ENCODE measurements around the gene LARP1B.

DNA sequence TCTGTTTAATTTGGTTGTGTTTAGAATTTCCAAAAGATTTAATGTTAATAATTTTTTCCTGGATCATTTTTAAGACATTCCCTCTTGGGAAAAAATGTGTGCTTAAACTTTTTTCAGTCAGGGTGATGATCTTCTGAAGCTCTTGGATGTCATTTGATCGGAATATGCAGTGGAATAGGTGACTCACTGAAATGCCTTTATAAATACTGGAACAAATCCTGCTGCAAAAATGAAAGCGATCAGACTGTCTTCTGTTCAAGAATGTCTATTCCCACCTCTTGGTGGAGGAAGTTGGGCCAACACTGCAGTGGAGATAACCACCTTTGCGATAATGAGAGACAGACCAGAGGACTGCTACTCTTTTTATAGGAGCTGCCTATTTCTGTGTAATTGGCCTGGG, 46.7 kb downstream of the LARP1B start:
- TF ChIP-seq, protein P1, sequence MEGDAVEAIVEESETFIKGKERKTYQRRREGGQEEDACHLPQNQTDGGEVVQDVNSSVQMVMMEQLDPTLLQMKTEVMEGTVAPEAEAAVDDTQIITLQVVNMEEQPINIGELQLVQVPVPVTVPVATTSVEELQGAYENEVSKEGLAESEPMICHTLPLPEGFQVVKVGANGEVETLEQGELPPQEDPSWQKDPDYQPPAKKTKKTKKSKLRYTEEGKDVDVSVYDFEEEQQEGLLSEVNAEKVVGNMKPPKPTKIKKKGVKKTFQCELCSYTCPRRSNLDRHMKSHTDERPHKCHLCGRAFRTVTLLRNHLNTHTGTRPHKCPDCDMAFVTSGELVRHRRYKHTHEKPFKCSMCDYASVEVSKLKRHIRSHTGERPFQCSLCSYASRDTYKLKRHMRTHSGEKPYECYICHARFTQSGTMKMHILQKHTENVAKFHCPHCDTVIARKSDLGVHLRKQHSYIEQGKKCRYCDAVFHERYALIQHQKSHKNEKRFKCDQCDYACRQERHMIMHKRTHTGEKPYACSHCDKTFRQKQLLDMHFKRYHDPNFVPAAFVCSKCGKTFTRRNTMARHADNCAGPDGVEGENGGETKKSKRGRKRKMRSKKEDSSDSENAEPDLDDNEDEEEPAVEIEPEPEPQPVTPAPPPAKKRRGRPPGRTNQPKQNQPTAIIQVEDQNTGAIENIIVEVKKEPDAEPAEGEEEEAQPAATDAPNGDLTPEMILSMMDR (IDR thresholded peaks at IDR 0.05): no peak
- no peak for TF ChIP-seq POLR2A (IDR thresholded peaks at IDR 0.05)

Data from heart left ventricle (tissue), 13 donors.